Fibroblast of upper back skin (primary cell): Measurements from ENCODE around the gene PDE6C.
A peak's percentile ranks its signal among the peaks of the same experiment; 100 is the strongest.

Experiments used
- DNase-seq: peaks from one replicate; pipeline ENCODE4 v3.0.0-alpha.2; 2013

Gene PDE6C

GRCh38 chr10:93612311-93612710 lies at the start of gene PDE6C:
PDE6C (plus strand) TSS chr10:93612537; CDS start chr10:93612726, 189 bp downstream.
- no peak for DNase-seq

GRCh38 chr10:93565446-93565845 lies 46.9 kb upstream of the PDE6C start:
- DNase-seq = no peak

- no peak for DNase-seq
Measured at GRCh38 chr10:93566435-93567276, 45.7 kb upstream of the PDE6C start, which contains the start of gene FFAR4. FFAR4 (plus strand) TSS chr10:93566665; CDS start chr10:93566721, 56 bp downstream.

GRCh38 chr10:93567277-93568104 lies 44.8 kb upstream of the PDE6C start:
- DNase-seq = no peak

GRCh38 chr10:93568105-93568390 lies 44.3 kb upstream of the PDE6C start:
- no peak for DNase-seq

GRCh38 chr10:93570383-93570782 lies 42.0 kb upstream of the PDE6C start:
- DNase-seq = no peak

- no peak for DNase-seq
Measured at GRCh38 chr10:93572606-93573005, 39.7 kb upstream of the PDE6C start.

GRCh38 chr10:93573051-93573909 lies 39.1 kb upstream of the PDE6C start:
- DNase-seq = no peak

GRCh38 chr10:93573924-93574323 lies 38.4 kb upstream of the PDE6C start:
- no peak for DNase-seq

- DNase-seq = no peak
Measured at GRCh38 chr10:93576888-93577287, 35.4 kb upstream of the PDE6C start.

GRCh38 chr10:93577565-93577964 lies 34.8 kb upstream of the PDE6C start:
- no peak for DNase-seq

GRCh38 chr10:93579089-93579488 lies 33.2 kb upstream of the PDE6C start:
- no peak for DNase-seq

GRCh38 chr10:93579985-93580711 lies 32.2 kb upstream of the PDE6C start:
- DNase-seq = no peak

GRCh38 chr10:93580828-93581227 lies 31.5 kb upstream of the PDE6C start:
- DNase-seq = peak; percentile 14

- DNase-seq = no peak
Measured at GRCh38 chr10:93584445-93584844, 27.9 kb upstream of the PDE6C start.

- DNase-seq = no peak
Measured at GRCh38 chr10:93589648-93590562, 22.4 kb upstream of the PDE6C start.

- DNase-seq = no peak
Measured at GRCh38 chr10:93590638-93591037, 21.7 kb upstream of the PDE6C start.

- DNase-seq = no peak
Measured at GRCh38 chr10:93591065-93591808, 21.1 kb upstream of the PDE6C start.

GRCh38 chr10:93593254-93593653 lies 19.1 kb upstream of the PDE6C start:
- no peak for DNase-seq

- DNase-seq = no peak
Measured at GRCh38 chr10:93593749-93594148, 18.6 kb upstream of the PDE6C start.

- DNase-seq = no peak
Measured at GRCh38 chr10:93594518-93594917, 17.8 kb upstream of the PDE6C start.
